ENCODE data around the gene SRSF8.

The SRSF8 gene

DNA sequence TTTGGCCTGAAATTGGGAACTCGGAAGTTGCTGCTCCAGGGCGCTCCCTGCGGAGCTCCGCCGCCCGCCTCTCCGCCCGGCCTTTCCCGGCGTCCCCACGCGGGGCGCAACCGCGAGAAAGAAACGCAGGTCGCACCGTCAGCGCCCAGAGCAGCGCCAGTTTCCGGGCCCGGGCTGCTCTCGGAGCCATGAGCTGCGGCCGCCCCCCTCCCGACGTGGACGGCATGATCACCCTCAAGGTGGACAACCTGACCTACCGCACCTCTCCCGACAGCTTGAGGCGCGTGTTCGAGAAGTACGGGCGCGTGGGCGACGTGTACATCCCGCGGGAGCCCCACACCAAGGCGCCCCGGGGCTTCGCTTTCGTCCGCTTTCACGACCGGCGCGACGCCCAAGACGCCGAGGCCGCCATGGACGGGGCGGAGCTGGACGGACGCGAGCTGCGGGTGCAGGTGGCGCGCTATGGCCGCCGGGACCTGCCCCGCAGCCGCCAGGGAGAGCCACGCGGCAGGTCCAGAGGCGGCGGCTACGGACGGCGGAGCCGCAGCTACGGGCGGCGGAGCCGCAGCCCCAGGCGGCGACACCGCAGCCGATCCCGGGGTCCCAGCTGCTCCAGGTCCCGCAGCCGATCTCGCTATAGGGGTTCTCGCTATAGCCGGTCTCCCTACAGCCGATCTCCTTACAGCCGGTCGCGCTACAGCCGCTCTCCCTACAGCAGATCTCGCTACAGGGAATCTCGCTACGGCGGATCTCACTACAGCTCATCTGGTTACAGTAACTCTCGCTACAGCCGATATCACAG lies 521 bp downstream of the SRSF8 start:
- Histone ChIP-seq H3K4me1 (ENCODE audit: control insufficient read depth in 2 of 2, insufficient read depth in 2 of 2, low read length in 2 of 2) (peaks cover 14 to 18% of the 10 kb centered on the region in 2 donors), H3K9ac (ENCODE audit: low read depth in 1 of 2, low read length in 2 of 2) (peak overlapping the region; percentile 92), H3K4me3 (ENCODE audit: low read length in 2 of 2) (peak overlapping the region; percentile 90 to 98), H3K27ac (ENCODE audit: low read depth in 2 of 2, low read length in 2 of 2) (peak overlapping the region; percentile 93 to 96), H3K9me3 (ENCODE audit: control insufficient read depth in 2 of 2, low read length in 2 of 2) (no peaks in the 10 kb centered on the region), H3K36me3 (ENCODE audit: control insufficient read depth in 2 of 2, insufficient read depth in 2 of 2, low read length in 2 of 2) (no peaks in the 10 kb centered on the region), H3K27me3 (ENCODE audit: control insufficient read depth in 2 of 2, insufficient read depth in 2 of 2, low read length in 2 of 2) (no peaks in the 10 kb centered on the region)

DNA sequence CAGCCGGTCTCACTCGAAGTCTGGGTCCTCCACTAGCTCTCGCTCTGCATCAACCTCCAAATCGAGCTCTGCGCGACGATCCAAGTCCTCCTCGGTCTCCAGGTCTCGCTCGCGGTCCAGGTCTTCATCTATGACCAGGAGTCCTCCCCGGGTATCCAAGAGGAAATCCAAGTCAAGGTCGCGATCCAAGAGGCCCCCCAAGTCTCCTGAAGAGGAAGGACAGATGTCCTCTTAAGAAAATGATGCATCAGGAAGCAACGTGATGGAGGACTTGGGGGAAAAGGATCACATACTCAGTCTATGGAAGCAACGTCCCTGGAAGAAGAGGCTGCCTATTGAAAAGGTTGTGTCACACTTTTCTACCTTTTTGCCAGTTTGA lies 1.1 kb downstream of the SRSF8 start:
- Histone ChIP-seq H3K36me3 (ENCODE audit: control insufficient read depth in 2 of 2, insufficient read depth in 2 of 2, low read length in 2 of 2) (no peaks in the 10 kb centered on the region), H3K27me3 (ENCODE audit: control insufficient read depth in 2 of 2, insufficient read depth in 2 of 2, low read length in 2 of 2) (no peaks in the 10 kb centered on the region), H3K9me3 (ENCODE audit: control insufficient read depth in 2 of 2, low read length in 2 of 2) (no peaks in the 10 kb centered on the region), H3K9ac (ENCODE audit: low read depth in 1 of 2, low read length in 2 of 2) (peak overlapping the region; percentile 92), H3K4me3 (ENCODE audit: low read length in 2 of 2) (peak overlapping the region; percentile 90 to 98), H3K4me1 (ENCODE audit: control insufficient read depth in 2 of 2, insufficient read depth in 2 of 2, low read length in 2 of 2) (peaks cover 14 to 18% of the 10 kb centered on the region in 2 donors), H3K27ac (ENCODE audit: low read depth in 2 of 2, low read length in 2 of 2) (peak overlapping the region; percentile 93 to 96)

- peak overlapping the region; percentile 90 to 98 for H3K4me3 ChIP-seq (ENCODE audit: low read length in 2 of 2)
- H3K9ac ChIP-seq (ENCODE audit: low read depth in 1 of 2, low read length in 2 of 2) = peak overlapping the region; percentile 92
- no peaks in the 10 kb centered on the region for H3K27me3 ChIP-seq (ENCODE audit: control insufficient read depth in 2 of 2, insufficient read depth in 2 of 2, low read length in 2 of 2)
- no peaks in the 10 kb centered on the region for H3K36me3 ChIP-seq (ENCODE audit: control insufficient read depth in 2 of 2, insufficient read depth in 2 of 2, low read length in 2 of 2)
- no peaks in the 10 kb centered on the region for H3K9me3 ChIP-seq (ENCODE audit: control insufficient read depth in 2 of 2, low read length in 2 of 2)
- H3K4me1 ChIP-seq (ENCODE audit: control insufficient read depth in 2 of 2, insufficient read depth in 2 of 2, low read length in 2 of 2) = peaks cover 14 to 18% of the 10 kb centered on the region in 2 donors
- peak overlapping the region; percentile 93 to 96 for H3K27ac ChIP-seq (ENCODE audit: low read depth in 2 of 2, low read length in 2 of 2)
Measured at GRCh38 chr11:95068549-95068948, 1.8 kb downstream of the SRSF8 start.

DNA sequence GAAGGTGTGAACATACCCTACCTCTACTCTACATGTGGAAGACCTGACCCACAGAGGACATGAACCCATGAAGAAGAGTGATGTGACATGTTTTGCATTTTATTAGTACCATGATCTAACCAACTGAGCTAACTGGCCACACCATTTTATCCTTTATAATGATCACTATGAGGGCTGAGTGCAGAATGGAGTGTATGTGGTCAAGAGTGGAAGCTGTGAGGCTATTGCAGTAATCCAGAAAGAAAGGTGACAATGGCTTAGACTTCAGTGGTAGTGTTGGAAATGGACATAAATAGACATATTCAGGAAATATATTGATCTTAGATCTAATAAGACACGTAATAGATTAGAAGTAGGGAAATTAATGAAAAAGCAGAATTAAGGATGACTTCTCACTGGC lies 3.8 kb downstream of the SRSF8 start:
- Histone ChIP-seq H3K27ac (ENCODE audit: low read depth in 2 of 2, low read length in 2 of 2) (no peak overlapping the region), H3K4me3 (ENCODE audit: low read length in 2 of 2) (no peak overlapping the region), H3K27me3 (ENCODE audit: control insufficient read depth in 2 of 2, insufficient read depth in 2 of 2, low read length in 2 of 2) (no peaks in the 10 kb centered on the region), H3K9me3 (ENCODE audit: control insufficient read depth in 2 of 2, low read length in 2 of 2) (no peaks in the 10 kb centered on the region), H3K36me3 (ENCODE audit: control insufficient read depth in 2 of 2, insufficient read depth in 2 of 2, low read length in 2 of 2) (no peaks in the 10 kb centered on the region), H3K9ac (ENCODE audit: low read depth in 1 of 2, low read length in 2 of 2) (no peak overlapping the region), H3K4me1 (ENCODE audit: control insufficient read depth in 2 of 2, insufficient read depth in 2 of 2, low read length in 2 of 2) (peaks cover 14 to 28% of the 10 kb centered on the region in 2 donors)

- Histone ChIP-seq H3K27me3 (ENCODE audit: control insufficient read depth in 2 of 2, insufficient read depth in 2 of 2, low read length in 2 of 2) (no peaks in the 10 kb centered on the region), H3K27ac (ENCODE audit: low read depth in 2 of 2, low read length in 2 of 2) (no peak overlapping the region), H3K4me3 (ENCODE audit: low read length in 2 of 2) (no peak overlapping the region), H3K4me1 (ENCODE audit: control insufficient read depth in 2 of 2, insufficient read depth in 2 of 2, low read length in 2 of 2) (peaks cover 14 to 30% of the 10 kb centered on the region in 2 donors), H3K9me3 (ENCODE audit: control insufficient read depth in 2 of 2, low read length in 2 of 2) (no peaks in the 10 kb centered on the region), H3K36me3 (ENCODE audit: control insufficient read depth in 2 of 2, insufficient read depth in 2 of 2, low read length in 2 of 2) (no peaks in the 10 kb centered on the region), H3K9ac (ENCODE audit: low read depth in 1 of 2, low read length in 2 of 2) (no peak overlapping the region)
Measured at GRCh38 chr11:95072948-95073347, 6.2 kb downstream of the SRSF8 start.

GRCh38 chr11:95074792-95075563 lies 8.3 kb downstream of the SRSF8 start:
- H3K27ac ChIP-seq (ENCODE audit: low read depth in 2 of 2, low read length in 2 of 2) = no peak overlapping the region

GRCh38 chr11:95076416-95076815 lies 9.7 kb downstream of the SRSF8 start:
- Histone ChIP-seq H3K27me3 (ENCODE audit: control insufficient read depth in 2 of 2, insufficient read depth in 2 of 2, low read length in 2 of 2) (no peaks in the 10 kb centered on the region), H3K9me3 (ENCODE audit: control insufficient read depth in 2 of 2, low read length in 2 of 2) (no peaks in the 10 kb centered on the region), H3K9ac (ENCODE audit: low read depth in 1 of 2, low read length in 2 of 2) (no peak overlapping the region), H3K4me3 (ENCODE audit: low read length in 2 of 2) (no peak overlapping the region), H3K4me1 (ENCODE audit: control insufficient read depth in 2 of 2, insufficient read depth in 2 of 2, low read length in 2 of 2) (peaks cover 0 to 15% of the 10 kb centered on the region in 2 donors), H3K36me3 (ENCODE audit: control insufficient read depth in 2 of 2, insufficient read depth in 2 of 2, low read length in 2 of 2) (no peaks in the 10 kb centered on the region), H3K27ac (ENCODE audit: low read depth in 2 of 2, low read length in 2 of 2) (no peak overlapping the region)

More at GRCh38 chr11:95074792-95075563, 8.3 kb downstream of the SRSF8 start:
- Histone ChIP-seq H3K9ac (ENCODE audit: low read depth in 1 of 2, low read length in 2 of 2) (no peak overlapping the region), H3K27me3 (ENCODE audit: control insufficient read depth in 2 of 2, insufficient read depth in 2 of 2, low read length in 2 of 2) (no peaks in the 10 kb centered on the region), H3K4me1 (ENCODE audit: control insufficient read depth in 2 of 2, insufficient read depth in 2 of 2, low read length in 2 of 2) (peaks cover 5 to 15% of the 10 kb centered on the region in 2 donors), H3K36me3 (ENCODE audit: control insufficient read depth in 2 of 2, insufficient read depth in 2 of 2, low read length in 2 of 2) (no peaks in the 10 kb centered on the region), H3K9me3 (ENCODE audit: control insufficient read depth in 2 of 2, low read length in 2 of 2) (no peaks in the 10 kb centered on the region), H3K4me3 (ENCODE audit: low read length in 2 of 2) (no peak overlapping the region)

DNA sequence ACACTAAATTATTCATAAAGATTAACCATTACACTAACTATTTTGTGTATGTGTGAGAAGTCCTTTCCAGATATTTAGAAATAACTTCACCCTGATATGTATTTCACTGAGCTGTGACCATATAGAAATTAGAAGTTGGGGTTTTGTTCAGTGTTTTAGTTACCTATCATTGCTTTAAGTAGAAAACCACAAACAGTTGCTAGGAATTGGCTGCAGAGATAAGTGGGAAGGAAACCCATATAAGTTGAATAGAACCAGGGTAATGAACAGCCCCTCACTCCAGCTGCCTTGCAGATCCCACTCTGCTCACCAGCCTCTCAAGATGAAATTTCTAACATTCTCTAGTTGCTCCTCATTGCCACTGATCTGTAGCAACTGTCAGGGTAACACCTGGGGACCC lies 10.3 kb downstream of the SRSF8 start:
- Histone ChIP-seq H3K27me3 (ENCODE audit: control insufficient read depth in 2 of 2, insufficient read depth in 2 of 2, low read length in 2 of 2) (no peaks in the 10 kb centered on the region), H3K27ac (ENCODE audit: low read depth in 2 of 2, low read length in 2 of 2) (no peak overlapping the region), H3K36me3 (ENCODE audit: control insufficient read depth in 2 of 2, insufficient read depth in 2 of 2, low read length in 2 of 2) (no peaks in the 10 kb centered on the region), H3K4me1 (ENCODE audit: control insufficient read depth in 2 of 2, insufficient read depth in 2 of 2, low read length in 2 of 2) (peaks cover 0 to 15% of the 10 kb centered on the region in 2 donors), H3K4me3 (ENCODE audit: low read length in 2 of 2) (no peak overlapping the region), H3K9me3 (ENCODE audit: control insufficient read depth in 2 of 2, low read length in 2 of 2) (no peaks in the 10 kb centered on the region), H3K9ac (ENCODE audit: low read depth in 1 of 2, low read length in 2 of 2) (no peak overlapping the region)

DNA sequence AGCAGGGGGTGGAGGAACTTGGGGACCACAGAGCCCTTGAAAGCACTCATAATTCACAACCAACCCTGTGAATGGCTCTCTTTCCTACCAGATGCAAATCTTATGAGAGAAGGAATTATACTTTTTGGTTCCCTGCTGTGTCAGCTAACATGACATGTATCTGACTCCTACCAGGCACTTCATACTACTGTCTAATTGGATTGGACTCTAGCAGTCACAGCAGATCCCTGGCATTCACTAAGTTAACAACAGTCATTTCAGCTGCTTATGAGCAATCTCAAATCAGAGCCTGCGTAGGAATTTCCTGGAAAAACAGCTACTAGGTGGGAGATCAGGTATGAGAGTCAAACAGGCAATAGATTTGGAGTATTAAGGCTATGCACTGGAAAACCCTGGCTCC lies 11.8 kb downstream of the SRSF8 start:
- H3K27ac ChIP-seq (ENCODE audit: low read depth in 2 of 2, low read length in 2 of 2) = no peak overlapping the region
- no peaks in the 10 kb centered on the region for H3K9me3 ChIP-seq (ENCODE audit: control insufficient read depth in 2 of 2, low read length in 2 of 2)
- no peak overlapping the region for H3K4me3 ChIP-seq (ENCODE audit: low read length in 2 of 2)
- H3K4me1 ChIP-seq (ENCODE audit: control insufficient read depth in 2 of 2, insufficient read depth in 2 of 2, low read length in 2 of 2) = peaks cover 0 to 15% of the 10 kb centered on the region in 2 donors
- no peak overlapping the region for H3K9ac ChIP-seq (ENCODE audit: low read depth in 1 of 2, low read length in 2 of 2)
- no peaks in the 10 kb centered on the region for H3K36me3 ChIP-seq (ENCODE audit: control insufficient read depth in 2 of 2, insufficient read depth in 2 of 2, low read length in 2 of 2)
- no peaks in the 10 kb centered on the region for H3K27me3 ChIP-seq (ENCODE audit: control insufficient read depth in 2 of 2, insufficient read depth in 2 of 2, low read length in 2 of 2)

DNA sequence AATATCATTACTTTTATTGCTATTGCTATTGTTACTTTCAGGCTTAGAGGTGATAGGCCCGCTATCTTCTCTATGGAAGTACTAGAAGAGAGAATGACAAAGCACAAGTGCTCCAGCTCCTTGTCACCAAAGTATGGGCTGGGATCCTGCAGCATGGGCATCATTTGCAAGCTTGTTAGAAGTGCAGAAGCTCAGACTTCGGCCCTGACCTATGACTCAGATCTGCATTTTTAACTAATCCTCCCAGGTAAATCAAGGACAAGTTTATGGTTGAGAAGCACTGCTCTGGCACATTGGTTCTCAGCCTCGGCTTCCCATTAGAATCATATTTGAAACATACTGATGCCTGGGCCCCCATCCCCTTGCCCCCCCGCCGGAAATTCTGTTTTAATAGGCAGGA lies 14.3 kb downstream of the SRSF8 start:
- Histone ChIP-seq H3K9me3 (ENCODE audit: control insufficient read depth in 2 of 2, low read length in 2 of 2) (no peaks in the 10 kb centered on the region), H3K4me3 (ENCODE audit: low read length in 2 of 2) (no peak overlapping the region), H3K27ac (ENCODE audit: low read depth in 2 of 2, low read length in 2 of 2) (no peak overlapping the region), H3K27me3 (ENCODE audit: control insufficient read depth in 2 of 2, insufficient read depth in 2 of 2, low read length in 2 of 2) (no peaks in the 10 kb centered on the region), H3K4me1 (ENCODE audit: control insufficient read depth in 2 of 2, insufficient read depth in 2 of 2, low read length in 2 of 2) (peaks cover 0 to 6% of the 10 kb centered on the region in 2 donors), H3K36me3 (ENCODE audit: control insufficient read depth in 2 of 2, insufficient read depth in 2 of 2, low read length in 2 of 2) (no peaks in the 10 kb centered on the region), H3K9ac (ENCODE audit: low read depth in 1 of 2, low read length in 2 of 2) (no peak overlapping the region)
